Measurements from ENCODE around the gene TBC1D12.

DNA sequence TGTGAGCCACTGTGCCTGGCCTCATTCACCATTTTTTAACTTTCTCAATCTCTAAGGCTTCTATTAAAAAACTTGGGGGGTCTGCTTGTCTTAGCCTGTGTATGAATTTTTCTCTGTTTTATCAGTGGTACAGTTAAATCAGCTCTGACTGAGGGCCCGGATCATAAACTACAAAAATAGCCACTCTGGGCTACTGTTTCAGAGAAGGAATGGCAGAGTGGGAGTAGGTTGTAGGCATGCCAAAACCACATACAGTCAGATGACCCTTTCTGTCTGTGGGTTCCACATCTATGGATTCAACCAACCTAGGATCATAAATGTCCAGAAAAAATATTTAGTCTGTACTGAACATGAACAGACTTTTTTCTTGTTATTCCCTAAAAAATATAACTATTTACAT lies 21.3 kb downstream of the TBC1D12 start:
- TF ChIP-seq TAF1 (IDR thresholded peaks at IDR 0.05; ENCODE audit: borderline replicate concordance, insufficient read depth, low read length) = no peak
- no peak for TF ChIP-seq POLR2AphosphoS5 (IDR thresholded peaks at IDR 0.05; ENCODE audit: low read depth, low read length)
- TF ChIP-seq, protein P1, sequence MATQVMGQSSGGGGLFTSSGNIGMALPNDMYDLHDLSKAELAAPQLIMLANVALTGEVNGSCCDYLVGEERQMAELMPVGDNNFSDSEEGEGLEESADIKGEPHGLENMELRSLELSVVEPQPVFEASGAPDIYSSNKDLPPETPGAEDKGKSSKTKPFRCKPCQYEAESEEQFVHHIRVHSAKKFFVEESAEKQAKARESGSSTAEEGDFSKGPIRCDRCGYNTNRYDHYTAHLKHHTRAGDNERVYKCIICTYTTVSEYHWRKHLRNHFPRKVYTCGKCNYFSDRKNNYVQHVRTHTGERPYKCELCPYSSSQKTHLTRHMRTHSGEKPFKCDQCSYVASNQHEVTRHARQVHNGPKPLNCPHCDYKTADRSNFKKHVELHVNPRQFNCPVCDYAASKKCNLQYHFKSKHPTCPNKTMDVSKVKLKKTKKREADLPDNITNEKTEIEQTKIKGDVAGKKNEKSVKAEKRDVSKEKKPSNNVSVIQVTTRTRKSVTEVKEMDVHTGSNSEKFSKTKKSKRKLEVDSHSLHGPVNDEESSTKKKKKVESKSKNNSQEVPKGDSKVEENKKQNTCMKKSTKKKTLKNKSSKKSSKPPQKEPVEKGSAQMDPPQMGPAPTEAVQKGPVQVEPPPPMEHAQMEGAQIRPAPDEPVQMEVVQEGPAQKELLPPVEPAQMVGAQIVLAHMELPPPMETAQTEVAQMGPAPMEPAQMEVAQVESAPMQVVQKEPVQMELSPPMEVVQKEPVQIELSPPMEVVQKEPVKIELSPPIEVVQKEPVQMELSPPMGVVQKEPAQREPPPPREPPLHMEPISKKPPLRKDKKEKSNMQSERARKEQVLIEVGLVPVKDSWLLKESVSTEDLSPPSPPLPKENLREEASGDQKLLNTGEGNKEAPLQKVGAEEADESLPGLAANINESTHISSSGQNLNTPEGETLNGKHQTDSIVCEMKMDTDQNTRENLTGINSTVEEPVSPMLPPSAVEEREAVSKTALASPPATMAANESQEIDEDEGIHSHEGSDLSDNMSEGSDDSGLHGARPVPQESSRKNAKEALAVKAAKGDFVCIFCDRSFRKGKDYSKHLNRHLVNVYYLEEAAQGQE (IDR thresholded peaks at IDR 0.05; ENCODE audit: insufficient read depth in 1 of 2, low read depth in 2 of 2, low read length in 2 of 2) = no peak

Data from PFSK-1 (cell line).